Neural crest cell (in vitro differentiated cells): ENCODE measurements around the gene GABRG3. TPM values are rescaled to one million over a fixed set of nuclear protein-coding genes. Genes with fewer than 3 reads are reported as not detected.

ENCODE experiments used
- DNase-seq: peaks from one replicate; pipeline ENCODE4 v3.0.0; 2021; ENCODE audit warnings: low read depth, mixed read lengths, low spot score
- H3K27ac Mint-ChIP-seq: one replicate; pipeline ENCODE4 v1.8.0; 2021; ENCODE audit warnings: mild to moderate bottlenecking, mixed read lengths; ENCODE audit not compliant: unreplicated experiment
- H3K27me3 Mint-ChIP-seq: 2 replicates; pipeline ENCODE4 v1.8.0; 2021; ENCODE audit warnings: low read depth, mild to moderate bottlenecking, mixed read lengths
- H3K36me3 Mint-ChIP-seq: 2 replicates; pipeline ENCODE4 v1.8.0; 2021; ENCODE audit warnings: low read depth, mild to moderate bottlenecking, mixed read lengths
- H3K4me1 Mint-ChIP-seq: 2 replicates; pipeline ENCODE4 v1.8.0; 2021; ENCODE audit warnings: mixed read lengths
- H3K4me3 Mint-ChIP-seq: one replicate; pipeline ENCODE4 v1.8.0; 2021; ENCODE audit warnings: mild to moderate bottlenecking, mixed read lengths
- H3K9me3 Mint-ChIP-seq: 2 replicates; pipeline ENCODE4 v1.8.0; 2021; ENCODE audit warnings: mixed read lengths
- total RNA-seq: library from RNA; stranded (reverse); gene quantifications from 2 replicates; pipeline ENCODE4 v1.2.1, GENCODE V29; 2021
- TF ChIP-seq, protein P1 (sequence below): fragments of 200-600 bp; sonication (generic); conservative IDR thresholded peaks from 2 replicates; pipeline ENCODE4 v1.5.0; 2021; ENCODE audit warnings: antibody characterized with exemption, mild to moderate bottlenecking

The GABRG3 gene
- total RNA-seq, 1 donor from 2014 or later = 4.5 TPM

DNA sequence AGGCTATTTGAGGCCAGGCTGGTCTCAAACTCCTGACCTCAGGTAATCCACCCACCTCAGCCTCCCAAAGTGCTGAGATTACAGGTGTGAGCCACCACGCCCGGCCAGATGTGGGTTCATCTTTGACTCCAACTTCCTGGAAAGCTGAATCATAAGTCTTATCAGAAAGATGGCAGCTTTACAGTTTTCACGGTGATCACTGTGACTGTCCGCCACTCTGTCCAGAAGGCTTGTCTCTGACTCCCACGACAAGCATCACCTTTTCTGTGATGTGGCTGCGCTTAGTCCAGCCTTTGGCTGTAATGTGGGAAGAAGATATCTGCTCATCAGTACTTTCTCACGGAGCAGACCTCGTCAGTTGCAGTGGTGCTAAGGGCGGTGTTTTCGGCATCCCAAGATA lies 527.7 kb downstream of the GABRG3 start:
- H3K4me3 Mint-ChIP-seq = no peak overlapping the region
- H3K4me1 Mint-ChIP-seq = peaks cover 12% of the 10 kb centered on the region
- peaks cover 3% of the 10 kb centered on the region for H3K9me3 Mint-ChIP-seq
- no peaks in the 10 kb centered on the region for H3K27me3 Mint-ChIP-seq
- no peak for DNase-seq
- H3K36me3 Mint-ChIP-seq = no peaks in the 10 kb centered on the region
- TF ChIP-seq, protein P1, sequence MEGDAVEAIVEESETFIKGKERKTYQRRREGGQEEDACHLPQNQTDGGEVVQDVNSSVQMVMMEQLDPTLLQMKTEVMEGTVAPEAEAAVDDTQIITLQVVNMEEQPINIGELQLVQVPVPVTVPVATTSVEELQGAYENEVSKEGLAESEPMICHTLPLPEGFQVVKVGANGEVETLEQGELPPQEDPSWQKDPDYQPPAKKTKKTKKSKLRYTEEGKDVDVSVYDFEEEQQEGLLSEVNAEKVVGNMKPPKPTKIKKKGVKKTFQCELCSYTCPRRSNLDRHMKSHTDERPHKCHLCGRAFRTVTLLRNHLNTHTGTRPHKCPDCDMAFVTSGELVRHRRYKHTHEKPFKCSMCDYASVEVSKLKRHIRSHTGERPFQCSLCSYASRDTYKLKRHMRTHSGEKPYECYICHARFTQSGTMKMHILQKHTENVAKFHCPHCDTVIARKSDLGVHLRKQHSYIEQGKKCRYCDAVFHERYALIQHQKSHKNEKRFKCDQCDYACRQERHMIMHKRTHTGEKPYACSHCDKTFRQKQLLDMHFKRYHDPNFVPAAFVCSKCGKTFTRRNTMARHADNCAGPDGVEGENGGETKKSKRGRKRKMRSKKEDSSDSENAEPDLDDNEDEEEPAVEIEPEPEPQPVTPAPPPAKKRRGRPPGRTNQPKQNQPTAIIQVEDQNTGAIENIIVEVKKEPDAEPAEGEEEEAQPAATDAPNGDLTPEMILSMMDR = no peak
- no peak overlapping the region for H3K27ac Mint-ChIP-seq

GRCh38 chr15:27499191-27499590 lies 528.2 kb downstream of the GABRG3 start:
- TF ChIP-seq, protein P1 = no peak
- no peak for DNase-seq
- Mint-ChIP-seq H3K27ac (peak overlapping the region; percentile 1), H3K4me3 (no peak overlapping the region), H3K9me3 (peaks cover 3% of the 10 kb centered on the region), H3K36me3 (no peaks in the 10 kb centered on the region), H3K4me1 (peaks cover 12% of the 10 kb centered on the region), H3K27me3 (no peaks in the 10 kb centered on the region)

DNA sequence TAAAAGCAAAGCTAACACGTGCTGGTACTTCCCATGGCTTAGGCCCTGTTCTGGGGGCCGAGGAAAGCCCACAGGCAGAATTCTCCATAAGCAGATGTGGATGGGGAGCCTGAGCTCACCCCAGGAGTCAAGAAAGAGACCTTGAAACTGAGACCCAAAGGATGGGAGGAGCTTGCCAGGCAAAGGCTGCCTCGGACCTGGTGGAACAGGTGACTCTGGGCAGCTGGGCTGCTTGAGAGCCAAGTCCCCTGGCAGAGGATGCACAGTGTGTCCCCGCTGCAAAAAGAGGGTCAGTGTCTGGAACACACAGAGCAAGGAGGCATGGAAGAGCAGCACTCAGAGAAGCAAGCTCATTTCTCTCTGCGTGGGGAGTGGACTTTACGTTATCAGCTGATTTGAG lies 528.7 kb downstream of the GABRG3 start:
- TF ChIP-seq, protein P1 = no peak
- DNase-seq = no peak
- no peaks in the 10 kb centered on the region for H3K36me3 Mint-ChIP-seq
- peaks cover 12% of the 10 kb centered on the region for H3K4me1 Mint-ChIP-seq
- H3K4me3 Mint-ChIP-seq = no peak overlapping the region
- peaks cover 3% of the 10 kb centered on the region for H3K9me3 Mint-ChIP-seq
- no peaks in the 10 kb centered on the region for H3K27me3 Mint-ChIP-seq
- H3K27ac Mint-ChIP-seq = no peak overlapping the region

DNA sequence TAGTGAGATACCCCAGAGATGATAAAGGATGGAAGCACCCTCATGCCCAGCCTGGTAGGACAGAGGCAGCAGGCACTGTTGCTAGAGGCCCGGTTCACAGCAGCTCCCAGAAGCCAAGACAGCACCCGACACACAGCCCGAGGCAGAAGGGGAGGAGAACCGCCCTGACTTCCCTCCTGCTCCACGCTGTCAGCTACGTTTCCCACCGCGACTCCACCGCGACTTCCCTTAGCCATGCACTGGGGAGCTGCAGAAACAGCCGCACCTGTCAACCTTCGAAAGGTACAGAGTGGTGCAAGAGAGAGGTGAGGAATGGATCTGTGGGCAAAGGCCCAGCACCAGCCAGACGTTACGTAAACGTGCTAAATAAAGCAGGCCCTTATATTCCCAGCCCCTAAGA lies 529.2 kb downstream of the GABRG3 start:
- H3K9me3 Mint-ChIP-seq = peaks cover 6% of the 10 kb centered on the region
- H3K36me3 Mint-ChIP-seq = no peaks in the 10 kb centered on the region
- no peak overlapping the region for H3K4me3 Mint-ChIP-seq
- TF ChIP-seq, protein P1 = no peak
- no peak for DNase-seq
- no peak overlapping the region for H3K27ac Mint-ChIP-seq
- H3K4me1 Mint-ChIP-seq = peaks cover 12% of the 10 kb centered on the region
- H3K27me3 Mint-ChIP-seq = no peaks in the 10 kb centered on the region

DNA sequence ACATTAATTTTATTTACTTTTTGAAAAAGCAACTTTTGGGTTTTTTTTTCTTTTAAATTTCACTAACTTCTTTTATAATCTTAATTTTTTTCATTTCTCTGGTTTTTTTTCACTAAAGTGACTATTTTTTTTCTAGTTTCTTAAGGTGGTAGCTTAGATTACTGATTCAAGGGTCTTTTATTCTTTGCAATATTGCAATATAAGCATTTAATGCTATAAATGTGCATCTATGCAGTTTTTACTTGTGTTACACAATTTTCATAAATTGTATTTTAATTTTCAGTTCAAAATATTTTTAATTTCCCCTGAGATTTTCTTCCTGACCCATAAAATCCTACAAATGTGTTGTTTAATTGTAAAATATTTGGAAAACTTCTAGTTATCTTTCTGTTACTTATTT lies 535.8 kb downstream of the GABRG3 start:
- TF ChIP-seq, protein P1 = no peak

DNA sequence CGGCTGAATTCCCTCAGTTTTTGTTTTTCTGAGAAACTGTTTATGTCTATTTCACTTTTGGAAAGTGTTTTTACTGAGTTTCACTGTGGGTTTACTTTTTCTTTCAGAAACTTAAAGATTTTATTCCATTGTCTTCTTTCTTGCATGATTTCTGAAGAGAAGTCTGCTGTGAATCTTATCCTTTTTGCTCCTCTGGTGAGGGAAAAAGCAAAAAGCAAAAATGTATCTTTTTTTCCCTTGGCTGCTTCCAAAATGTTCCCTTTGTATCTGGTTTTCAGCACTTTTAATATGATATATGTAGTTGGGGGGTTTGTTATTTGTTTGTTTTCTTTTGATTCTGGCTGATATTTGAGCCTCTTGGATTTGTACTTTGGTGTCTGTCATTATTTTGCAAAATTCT lies 538.0 kb downstream of the GABRG3 start:
- no peak overlapping the region for H3K27ac Mint-ChIP-seq
- TF ChIP-seq, protein P1 = no peak
- H3K36me3 Mint-ChIP-seq = peaks cover 18% of the 10 kb centered on the region
- peaks cover 24% of the 10 kb centered on the region for H3K9me3 Mint-ChIP-seq
- H3K27me3 Mint-ChIP-seq = no peaks in the 10 kb centered on the region
- H3K4me1 Mint-ChIP-seq = no peaks in the 10 kb centered on the region
- DNase-seq = no peak
- H3K4me3 Mint-ChIP-seq = no peak overlapping the region

More for the DNA sequence above, 535.8 kb downstream of the GABRG3 start:
- peaks cover 21% of the 10 kb centered on the region for H3K9me3 Mint-ChIP-seq
- H3K36me3 Mint-ChIP-seq = peaks cover 15% of the 10 kb centered on the region
- DNase-seq = no peak
- H3K27me3 Mint-ChIP-seq = no peaks in the 10 kb centered on the region
- H3K4me3 Mint-ChIP-seq = no peak overlapping the region
- H3K27ac Mint-ChIP-seq = no peak overlapping the region
- H3K4me1 Mint-ChIP-seq = no peaks in the 10 kb centered on the region
